ENCODE results near the gene ARHGAP21. TPM values are rescaled to one million over a fixed set of nuclear protein-coding genes. Genes with fewer than 3 reads are reported as not detected.

Gene ARHGAP21
- total and polyA plus RNA-seq, 9 of the 15 experiments (the other 6 are each of a cell fraction or from before 2014, with no cell fraction given) = 13.6 to 145 (median 60.8) TPM

DNA sequence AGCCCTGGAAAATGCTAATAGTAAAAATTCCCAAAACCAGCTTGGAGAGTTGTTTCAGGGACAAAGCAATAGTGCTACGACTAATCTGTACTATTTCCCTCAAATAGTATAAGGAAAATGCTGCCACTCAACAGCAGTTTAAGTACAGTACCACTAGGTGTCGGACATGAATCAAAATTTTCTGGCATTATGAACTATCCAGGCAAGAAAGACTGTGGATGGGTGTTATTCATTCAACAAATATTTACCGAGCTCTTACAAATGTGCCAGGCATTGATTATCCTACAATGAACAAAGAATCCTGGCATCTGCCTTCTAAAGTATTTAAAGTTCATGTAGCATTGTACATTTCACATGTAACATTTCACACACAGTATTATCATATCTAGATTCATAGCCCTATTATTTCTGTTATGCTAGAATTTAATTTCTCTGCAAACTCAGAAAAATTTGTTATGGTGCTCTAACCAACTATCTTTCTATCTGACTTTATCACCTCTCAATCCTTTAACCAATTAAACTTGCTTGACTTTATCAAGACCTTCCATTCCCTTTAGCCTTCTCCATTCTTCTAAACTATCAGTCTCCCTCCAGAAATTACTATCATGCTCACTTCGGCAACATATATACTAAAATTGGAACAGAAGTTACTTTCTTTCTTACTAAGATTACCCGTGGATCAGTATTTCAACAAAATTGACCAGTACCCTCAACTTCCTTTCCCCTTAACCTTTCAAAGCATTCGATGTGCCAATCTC lies 80.6 kb downstream of the ARHGAP21 start (continued):
- TF ChIP-seq, protein P1, sequence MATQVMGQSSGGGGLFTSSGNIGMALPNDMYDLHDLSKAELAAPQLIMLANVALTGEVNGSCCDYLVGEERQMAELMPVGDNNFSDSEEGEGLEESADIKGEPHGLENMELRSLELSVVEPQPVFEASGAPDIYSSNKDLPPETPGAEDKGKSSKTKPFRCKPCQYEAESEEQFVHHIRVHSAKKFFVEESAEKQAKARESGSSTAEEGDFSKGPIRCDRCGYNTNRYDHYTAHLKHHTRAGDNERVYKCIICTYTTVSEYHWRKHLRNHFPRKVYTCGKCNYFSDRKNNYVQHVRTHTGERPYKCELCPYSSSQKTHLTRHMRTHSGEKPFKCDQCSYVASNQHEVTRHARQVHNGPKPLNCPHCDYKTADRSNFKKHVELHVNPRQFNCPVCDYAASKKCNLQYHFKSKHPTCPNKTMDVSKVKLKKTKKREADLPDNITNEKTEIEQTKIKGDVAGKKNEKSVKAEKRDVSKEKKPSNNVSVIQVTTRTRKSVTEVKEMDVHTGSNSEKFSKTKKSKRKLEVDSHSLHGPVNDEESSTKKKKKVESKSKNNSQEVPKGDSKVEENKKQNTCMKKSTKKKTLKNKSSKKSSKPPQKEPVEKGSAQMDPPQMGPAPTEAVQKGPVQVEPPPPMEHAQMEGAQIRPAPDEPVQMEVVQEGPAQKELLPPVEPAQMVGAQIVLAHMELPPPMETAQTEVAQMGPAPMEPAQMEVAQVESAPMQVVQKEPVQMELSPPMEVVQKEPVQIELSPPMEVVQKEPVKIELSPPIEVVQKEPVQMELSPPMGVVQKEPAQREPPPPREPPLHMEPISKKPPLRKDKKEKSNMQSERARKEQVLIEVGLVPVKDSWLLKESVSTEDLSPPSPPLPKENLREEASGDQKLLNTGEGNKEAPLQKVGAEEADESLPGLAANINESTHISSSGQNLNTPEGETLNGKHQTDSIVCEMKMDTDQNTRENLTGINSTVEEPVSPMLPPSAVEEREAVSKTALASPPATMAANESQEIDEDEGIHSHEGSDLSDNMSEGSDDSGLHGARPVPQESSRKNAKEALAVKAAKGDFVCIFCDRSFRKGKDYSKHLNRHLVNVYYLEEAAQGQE (IDR thresholded peaks at IDR 0.05; ENCODE audit: borderline replicate concordance) = peak; percentile 80; the same call in 1 of the 2 replicates
- TF ChIP-seq, protein P1 (CRISPR knock-in tag; IDR thresholded peaks at IDR 0.05; ENCODE audit: low read depth) = no peak
- TF ChIP-seq KLF10 (CRISPR knock-in tag; IDR thresholded peaks at IDR 0.05) (no peak), SAFB2 (IDR thresholded peaks at IDR 0.05; ENCODE audit: borderline replicate concordance, low read depth, low read length, severe bottlenecking) (no peak), PURB (CRISPR knock-in tag; IDR thresholded peaks at IDR 0.05; ENCODE audit: low read depth) (no peak), EWSR1 (IDR thresholded peaks at IDR 0.05; ENCODE audit: borderline replicate concordance, low read depth, partially characterized antibody) (no peak), CREB1 (IDR thresholded peaks at IDR 0.05) (no peak), CREB1 (CRISPR knock-in tag; IDR thresholded peaks at IDR 0.05) (no peak), ZNF584 (CRISPR knock-in tag; IDR thresholded peaks at IDR 0.05; ENCODE audit: low read depth) (no peak), EP300 (IDR thresholded peaks at IDR 0.05; ENCODE audit: low read length) (no peak), NCOR1 (IDR thresholded peaks at IDR 0.05) (0 out of 2 replicates have a peak, but pooled peaks have one; percentile 5), CBFB (CRISPR knock-in tag; IDR thresholded peaks at IDR 0.05) (no peak), ZNF12 (CRISPR knock-in tag; IDR thresholded peaks at IDR 0.05) (no peak), KAT2B (IDR thresholded peaks at IDR 0.05; ENCODE audit: low read depth, low read length) (no peak), ZNF830 (CRISPR knock-in tag; IDR thresholded peaks at IDR 0.05) (no peak), RBM39 (optimal IDR thresholded peaks at IDR 0.05; ENCODE audit: low read depth, low read length) (no peak), NCOA2 (IDR thresholded peaks at IDR 0.05; ENCODE audit: partially characterized antibody in 2 of 2) (no peak), POLR2G (IDR thresholded peaks at IDR 0.05; ENCODE audit: low read depth, low read length) (no peak), ZNF263 (CRISPR knock-in tag; IDR thresholded peaks at IDR 0.05; ENCODE audit: borderline replicate concordance) (no peak)
- TF ChIP-seq, protein P2, sequence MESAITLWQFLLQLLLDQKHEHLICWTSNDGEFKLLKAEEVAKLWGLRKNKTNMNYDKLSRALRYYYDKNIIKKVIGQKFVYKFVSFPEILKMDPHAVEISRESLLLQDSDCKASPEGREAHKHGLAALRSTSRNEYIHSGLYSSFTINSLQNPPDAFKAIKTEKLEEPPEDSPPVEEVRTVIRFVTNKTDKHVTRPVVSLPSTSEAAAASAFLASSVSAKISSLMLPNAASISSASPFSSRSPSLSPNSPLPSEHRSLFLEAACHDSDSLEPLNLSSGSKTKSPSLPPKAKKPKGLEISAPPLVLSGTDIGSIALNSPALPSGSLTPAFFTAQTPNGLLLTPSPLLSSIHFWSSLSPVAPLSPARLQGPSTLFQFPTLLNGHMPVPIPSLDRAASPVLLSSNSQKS (CRISPR knock-in tag; IDR thresholded peaks at IDR 0.05) = no peak
